Measurements from ENCODE around the gene TPSAB1.
"Not testable (repeated sequence)": the region's sequence is repeated elsewhere in the genome, so short reads cannot be mapped to it uniquely, and the experiment has no call there.

GRCh38 chr16:1253701-1254364 is 13.3 kb downstream of the TPSAB1 start:
- not testable (repeated sequence) for TF ChIP-seq CTCF, POLR2A (IDR thresholded peaks at IDR 0.05)

Data from uterus (tissue), 2 donors.